Loucy (cell line): ENCODE data around the gene OR5AR1.
"Not testable (repeated sequence)": the region's sequence is repeated elsewhere in the genome, so short reads cannot be mapped to it uniquely, and the experiment has no call there.

ENCODE experiments used
- H2AFZ ChIP-seq: fragments of 200-600 bp; sonication (generic); 2 replicates; pipeline ENCODE4 v1.6.0; 2016; ENCODE audit warnings: antibody characterized with exemption, mild to moderate bottlenecking, low read length, moderate library complexity
- H3F3A ChIP-seq: fragments of 200-600 bp; 2 replicates; pipeline ENCODE4 v1.6.0; 2016; ENCODE audit warnings: antibody characterized with exemption, low read depth, mild to moderate bottlenecking
- H3K27me3 ChIP-seq: fragments of 200-600 bp; sonication (generic); 2 replicates; pipeline ENCODE4 v1.6.1; 2014; ENCODE audit warnings: low read length, mild to moderate bottlenecking; ENCODE audit not compliant: insufficient read depth, poor library complexity, severe bottlenecking
- H3K36me3 ChIP-seq: fragments of 200-600 bp; sonication (generic); 2 replicates; pipeline ENCODE4 v1.6.1; 2016; ENCODE audit warnings: low read length; ENCODE audit not compliant: insufficient read depth
- H3K4me1 ChIP-seq: fragments of 200-600 bp; sonication (generic); 2 replicates; pipeline ENCODE4 v1.5.1; 2014; ENCODE audit warnings: low read length, mild to moderate bottlenecking; ENCODE audit not compliant: insufficient read depth, poor library complexity, severe bottlenecking
- H3K4me2 ChIP-seq: fragments of 200-600 bp; sonication (generic); 2 replicates; pipeline ENCODE4 v1.6.0; 2014; ENCODE audit warnings: antibody characterized with exemption, low read length, low read depth, mild to moderate bottlenecking; ENCODE audit not compliant: poor library complexity, severe bottlenecking
- H3K4me3 ChIP-seq: fragments of 200-600 bp; sonication (generic); 2 replicates; pipeline ENCODE4 v1.5.1; 2014; ENCODE audit warnings: low read length, mild to moderate bottlenecking, mixed read lengths; ENCODE audit not compliant: poor library complexity, severe bottlenecking
- H3K79me2 ChIP-seq: fragments of 200-600 bp; sonication (generic); 2 replicates; pipeline ENCODE4 v1.6.1; 2014; ENCODE audit warnings: low read length; ENCODE audit not compliant: insufficient read depth
- H3K9ac ChIP-seq: fragments of 200-600 bp; sonication (generic); 2 replicates; pipeline ENCODE4 v1.6.0; 2014; ENCODE audit warnings: mild to moderate bottlenecking, low read depth, low read length, moderate library complexity; ENCODE audit not compliant: poor library complexity, severe bottlenecking
- H3K9me2 ChIP-seq: fragments of 200-600 bp; sonication (generic); replicated peaks from 2 replicates; pipeline ENCODE4 v1.6.1; 2016; ENCODE audit warnings: low read depth, low read length, mixed read lengths
- H3K9me3 ChIP-seq: fragments of 200-600 bp; sonication (generic); 2 replicates; pipeline ENCODE4 v1.6.1; 2014; ENCODE audit warnings: mild to moderate bottlenecking, antibody characterized with exemption, low read length, low read depth; ENCODE audit not compliant: insufficient read depth
- H4K20me1 ChIP-seq: fragments of 200-600 bp; sonication (generic); 2 replicates; pipeline ENCODE4 v1.6.0; 2014; ENCODE audit warnings: antibody characterized with exemption, low read length, mild to moderate bottlenecking; ENCODE audit not compliant: insufficient read depth, poor library complexity, severe bottlenecking
- CTCF ChIP-seq: fragments of 200-600 bp; sonication (generic); conservative IDR thresholded peaks from 2 replicates; pipeline ENCODE4 v1.5.1; 2014; ENCODE audit warnings: mild to moderate bottlenecking, antibody characterized with exemption, low read length
- EZH2phosphoT487 ChIP-seq: fragments of 200-600 bp; IDR thresholded peaks from 2 replicates; pipeline ENCODE4 v1.6.1; 2018; ENCODE audit warnings: antibody characterized with exemption, mild to moderate bottlenecking, moderate library complexity, borderline replicate concordance

OR5AR1 gene

GRCh38 chr11:56688554-56689100 is 25.1 kb downstream of the OR5AR1 start:
- Histone ChIP-seq H3F3A (no peaks in the 10 kb centered on the region), H4K20me1 (no peaks in the 10 kb centered on the region), H3K9me2 (no peaks in the 10 kb centered on the region), H3K4me2 (no peak overlapping the region), H3K9ac (no peak overlapping the region), H3K9me3 (no peaks in the 10 kb centered on the region), H3K4me3 (no peak overlapping the region), H2AFZ (no peak overlapping the region), H3K4me1 (no peaks in the 10 kb centered on the region), H3K79me2 (no peaks in the 10 kb centered on the region), H3K36me3 (no peaks in the 10 kb centered on the region), H3K27me3 (no peaks in the 10 kb centered on the region)
- TF ChIP-seq EZH2phosphoT487 = no peak
- TF ChIP-seq CTCF = no peak

- H3K4me3 ChIP-seq, H3K36me3 ChIP-seq, H3K79me2 ChIP-seq, H3K4me1 ChIP-seq, H3K4me2 ChIP-seq, H3F3A ChIP-seq, H3K9ac ChIP-seq, H3K9me2 ChIP-seq, H2AFZ ChIP-seq, H3K9me3 ChIP-seq, H3K27me3 ChIP-seq, H4K20me1 ChIP-seq: not testable (repeated sequence)
Observed at GRCh38 chr11:56691179-56691578, 27.7 kb downstream of the OR5AR1 start.

- H3K9me2 ChIP-seq = no peaks in the 10 kb centered on the region
- TF ChIP-seq EZH2phosphoT487 (no peak), CTCF (no peak)
- H3K79me2 ChIP-seq = no peaks in the 10 kb centered on the region
- H3K36me3 ChIP-seq = no peaks in the 10 kb centered on the region
- H3K9me3 ChIP-seq = no peaks in the 10 kb centered on the region
- H2AFZ ChIP-seq = no peak overlapping the region
- H3K4me1 ChIP-seq = no peaks in the 10 kb centered on the region
- H3F3A ChIP-seq = no peaks in the 10 kb centered on the region
- no peaks in the 10 kb centered on the region for H4K20me1 ChIP-seq
- no peak overlapping the region for H3K4me3 ChIP-seq
- H3K4me2 ChIP-seq = no peak overlapping the region
- H3K9ac ChIP-seq = no peak overlapping the region
- H3K27me3 ChIP-seq = no peaks in the 10 kb centered on the region
Observed at GRCh38 chr11:56693428-56693827, 29.9 kb downstream of the OR5AR1 start.

- Histone ChIP-seq H3K36me3 (no peaks in the 10 kb centered on the region), H3K4me3 (no peak within 1 kb of the TSS), H2AFZ (no peak within 1 kb of the TSS), H3F3A (no peaks in the 10 kb centered on the region), H3K27me3 (no peaks in the 10 kb centered on the region), H4K20me1 (no peaks in the 10 kb centered on the region), H3K4me1 (peaks cover 7% of the 10 kb centered on the region), H3K4me2 (no peak within 1 kb of the TSS), H3K79me2 (no peaks in the 10 kb centered on the region), H3K9ac (no peak within 1 kb of the TSS), H3K9me2 (no peaks in the 10 kb centered on the region), H3K9me3 (no peaks in the 10 kb centered on the region)
- TF ChIP-seq EZH2phosphoT487 (no peak), CTCF (no peak)
Observed at GRCh38 chr11:56698795-56699194, 35.3 kb downstream of the OR5AR1 start, which contains the start of gene OR9G1. TSS of gene OR9G1 (plus strand) at chr11:56699095. CDS start at chr11:56700388, 1,293 bp downstream.
